Lower lobe of right lung (tissue), 2 donors: ENCODE data around the gene PCA3. TPM values are rescaled to one million over a fixed set of nuclear protein-coding genes. Genes with fewer than 3 reads are reported as not detected.

Experiments used
- ATAC-seq, 2 donors: fragments of 200-7000 bp; cut with Tn5 transposase; one replicate each; pipeline ENCODE4 v1.9.1; 2020 to 2022; ENCODE audit warnings: mild to moderate bottlenecking in 2 of 2, moderate library complexity in 2 of 2
- DNase-seq: peaks from one replicate; pipeline ENCODE4 v3.0.0-alpha.2; 2020
- H3K27ac ChIP-seq: fragments of 200-600 bp; one replicate; pipeline ENCODE4 v1.8.0; 2022
- H3K27me3 ChIP-seq: fragments of 200-600 bp; one replicate; pipeline ENCODE4 v1.8.0; 2022; ENCODE audit warnings: low read depth
- H3K36me3 ChIP-seq: fragments of 200-600 bp; one replicate; pipeline ENCODE4 v1.8.0; 2022; ENCODE audit warnings: mild to moderate bottlenecking
- H3K4me1 ChIP-seq: fragments of 200-600 bp; one replicate; pipeline ENCODE4 v1.8.0; 2022
- H3K4me3 ChIP-seq: fragments of 200-600 bp; one replicate; pipeline ENCODE4 v1.8.0; 2022; ENCODE audit warnings: mild to moderate bottlenecking
- H3K9me3 ChIP-seq: fragments of 200-600 bp; one replicate; pipeline ENCODE4 v1.8.0; 2022
- CTCF ChIP-seq: fragments of 200-600 bp; IDR thresholded peaks from one replicate; pipeline ENCODE4 v1.8.0; 2022; ENCODE audit warnings: antibody characterized with exemption, mild to moderate bottlenecking
- intact Hi-C: fragments of 100-400 bp; cut with DNase I; formaldehyde crosslinking; loops from one replicate; pipeline ENCODE4 v1.11.0; 2022
- total RNA-seq: library from RNA; stranded (reverse); fragmentation: NEBNext Ultra II Directional; extraction: Animal tissue kit (Norgen Biotek cat#: 25700); gene quantifications from one replicate; pipeline ENCODE4 v1.2.1, GENCODE V29; 2021
- donor health status: DM: no; HTN: yes; CAD: no; lungs with severe emphysema.

PCA3 gene
- total RNA-seq, 1 donor from 2014 or later, result not detected

DNA sequence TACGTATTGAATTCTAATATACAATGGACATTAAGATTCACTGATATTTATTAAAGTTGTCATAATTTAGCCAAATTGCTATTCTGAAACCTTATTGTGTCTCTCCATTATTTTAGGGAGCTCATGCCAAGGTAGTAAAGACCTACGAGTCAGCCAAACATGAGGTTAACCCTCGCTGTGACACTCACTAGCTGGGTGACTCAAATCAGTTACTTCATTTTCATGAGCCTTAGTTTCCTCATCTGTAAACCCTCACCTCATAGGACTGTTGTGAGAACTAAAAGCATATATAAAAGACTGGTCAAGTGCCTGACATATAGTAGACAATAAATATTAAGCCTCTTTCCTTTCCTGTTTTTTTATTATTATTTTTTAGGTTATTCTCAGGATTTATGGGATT is 44.0 kb upstream of the PCA3 start:
- no peak for TF ChIP-seq CTCF
- no peak overlapping the region for H3K4me3 ChIP-seq
- no peak for ATAC-seq
- no peaks in the 10 kb centered on the region for H3K27me3 ChIP-seq
- no peaks in the 10 kb centered on the region for H3K4me1 ChIP-seq
- H3K36me3 ChIP-seq, result no peaks in the 10 kb centered on the region
- no peak overlapping the region for H3K27ac ChIP-seq
- no peaks in the 10 kb centered on the region for H3K9me3 ChIP-seq
- intact Hi-C loops, result no loop called here
- DNase-seq, result no peak

DNA sequence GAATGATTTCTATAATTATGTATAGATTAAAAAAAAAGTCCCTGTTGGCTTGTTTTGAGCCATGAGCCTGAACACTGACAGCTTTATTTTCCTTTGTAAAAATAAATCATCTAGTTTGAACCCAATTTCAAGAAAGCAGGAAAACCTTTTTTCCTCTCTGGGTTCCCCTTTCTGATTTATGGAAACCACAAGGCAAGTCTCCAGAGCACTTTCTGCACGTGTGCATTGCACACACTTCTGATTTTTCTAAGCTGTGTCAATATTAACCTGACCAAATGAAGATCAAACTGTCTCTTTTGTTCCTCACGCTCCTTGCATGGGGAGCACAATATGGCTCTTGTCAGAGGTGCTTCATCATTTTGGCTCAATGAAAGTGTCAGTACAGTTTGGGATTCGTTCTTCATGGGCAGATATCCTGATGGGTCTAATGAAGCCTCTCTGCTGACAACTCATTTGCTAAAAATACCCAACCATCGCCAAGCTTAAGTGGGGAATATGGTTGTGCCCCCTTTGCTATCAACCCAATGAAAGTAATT is 39.2 kb upstream of the PCA3 start:
- Histone ChIP-seq H3K4me1 (no peaks in the 10 kb centered on the region), H3K36me3 (no peaks in the 10 kb centered on the region), H3K27ac (no peak overlapping the region), H3K9me3 (no peaks in the 10 kb centered on the region), H3K27me3 (no peaks in the 10 kb centered on the region), H3K4me3 (no peak overlapping the region)
- no peak for DNase-seq
- intact Hi-C loops, result no loop called here
- no peak for TF ChIP-seq CTCF
- no peak for ATAC-seq

- Histone ChIP-seq H3K36me3 (no peaks in the 10 kb centered on the region), H3K4me1 (no peaks in the 10 kb centered on the region), H3K27me3 (no peaks in the 10 kb centered on the region), H3K9me3 (no peaks in the 10 kb centered on the region), H3K4me3 (no peak overlapping the region), H3K27ac (no peak overlapping the region)
- no peak for DNase-seq
- no peak for ATAC-seq
- intact Hi-C loops, result no loop called here
- no peak for TF ChIP-seq CTCF
Measured at GRCh38 chr9:76725885-76726284, 38.4 kb upstream of the PCA3 start.

- no peak for TF ChIP-seq CTCF
- Histone ChIP-seq H3K36me3 (no peaks in the 10 kb centered on the region), H3K9me3 (no peaks in the 10 kb centered on the region), H3K4me3 (no peak overlapping the region), H3K4me1 (no peaks in the 10 kb centered on the region), H3K27me3 (no peaks in the 10 kb centered on the region), H3K27ac (no peak overlapping the region)
- ATAC-seq (no peak), DNase-seq (no peak)
- intact Hi-C loops, result no loop called here
Measured at GRCh38 chr9:76729116-76729515, 35.1 kb upstream of the PCA3 start.

GRCh38 chr9:76729980-76730737 is 34.1 kb upstream of the PCA3 start:
- Histone ChIP-seq H3K36me3 (no peaks in the 10 kb centered on the region), H3K4me3 (no peak overlapping the region), H3K9me3 (no peaks in the 10 kb centered on the region), H3K27me3 (no peaks in the 10 kb centered on the region), H3K4me1 (no peaks in the 10 kb centered on the region), H3K27ac (no peak overlapping the region)
- ATAC-seq (no peak), DNase-seq (no peak)
- intact Hi-C loops, result no loop called here
- TF ChIP-seq CTCF, result no peak
